GM18861 (cell line): Measurements from ENCODE around the gene ROBO1.

Source experiments
- ATAC-seq: cut with Tn5 transposase; IDR thresholded peaks from one replicate; pipeline ENCODE4 v1.9.1; 2021; ENCODE audit not compliant: unreplicated experiment

The ROBO1 gene

DNA sequence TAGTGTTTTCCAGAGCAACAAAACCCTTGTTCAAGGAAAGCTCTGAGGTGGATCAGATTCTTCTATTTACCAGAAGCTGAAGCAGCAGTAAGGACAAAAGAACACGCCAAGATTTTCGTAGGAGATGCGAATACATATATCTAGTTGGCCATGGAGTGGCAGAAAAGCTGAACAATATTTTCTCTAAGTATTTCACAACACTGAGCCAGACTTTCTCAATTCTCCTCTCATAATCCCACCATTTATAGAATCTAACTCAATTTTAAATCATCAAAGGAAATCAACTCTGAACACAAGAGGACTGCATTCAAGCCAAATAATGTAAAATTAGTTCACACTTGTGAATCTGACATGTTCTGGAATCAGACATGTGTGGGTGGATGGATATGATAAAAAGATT is 775.0 kb downstream of the ROBO1 start:
- ATAC-seq: no peak

DNA sequence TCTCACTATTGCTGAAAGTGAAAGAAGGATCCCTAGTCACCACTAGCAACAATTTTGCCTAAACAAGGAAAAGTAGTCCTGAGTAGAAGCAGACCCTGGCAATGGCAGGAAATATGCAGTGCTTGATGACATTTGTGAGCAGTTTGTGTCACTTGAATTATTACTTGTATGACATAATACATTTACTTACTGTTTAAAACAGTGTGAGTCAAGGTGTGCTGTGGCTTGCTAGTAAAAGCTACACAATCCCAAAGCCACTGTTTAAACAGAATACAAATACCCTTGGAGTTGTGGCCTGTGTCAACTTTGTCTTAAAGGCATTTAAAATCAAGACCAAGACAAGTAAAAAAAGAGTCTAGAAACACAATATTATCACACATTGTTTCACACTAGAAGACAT is 775.4 kb downstream of the ROBO1 start:
- no peak for ATAC-seq

DNA sequence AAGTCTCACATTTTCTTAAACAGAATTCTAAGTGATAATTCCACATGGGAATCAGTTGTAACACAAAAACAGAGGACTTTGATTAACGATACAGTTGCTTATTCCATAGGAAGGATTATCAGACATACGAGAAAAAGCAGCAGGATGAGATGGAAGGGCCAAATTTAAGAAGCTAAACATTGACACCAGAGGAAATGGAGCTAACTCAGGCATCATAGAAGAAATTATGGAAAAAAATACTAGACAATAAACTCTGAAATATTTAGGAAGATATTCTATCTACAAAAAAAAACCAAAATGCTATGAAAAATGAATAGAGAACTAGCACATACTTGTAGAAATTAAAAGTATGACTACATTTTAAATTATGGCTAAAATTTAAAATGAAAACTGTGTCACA is 776.1 kb downstream of the ROBO1 start:
- no peak for ATAC-seq

DNA sequence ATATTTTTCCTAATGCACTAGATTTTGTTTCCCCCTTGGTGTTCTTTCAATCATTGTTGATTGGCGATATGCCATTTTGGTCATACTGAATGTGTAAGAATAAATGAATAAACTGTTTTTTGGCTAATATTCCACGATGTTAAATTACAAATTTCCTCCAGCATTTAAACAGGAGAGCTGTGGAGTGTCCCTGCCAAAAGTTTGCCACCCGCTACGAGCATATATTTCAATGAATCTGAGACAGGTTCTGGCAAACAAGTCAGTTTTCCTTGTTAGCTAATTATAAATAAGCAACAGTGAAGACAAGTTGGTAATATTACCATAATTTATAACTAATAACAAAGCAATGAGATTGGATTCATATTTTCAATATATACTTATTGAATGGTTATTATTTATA is 777.6 kb downstream of the ROBO1 start:
- ATAC-seq: no peak

- ATAC-seq: no peak
Observed at GRCh38 chr3:78988324-78988723, 779.5 kb downstream of the ROBO1 start.

DNA sequence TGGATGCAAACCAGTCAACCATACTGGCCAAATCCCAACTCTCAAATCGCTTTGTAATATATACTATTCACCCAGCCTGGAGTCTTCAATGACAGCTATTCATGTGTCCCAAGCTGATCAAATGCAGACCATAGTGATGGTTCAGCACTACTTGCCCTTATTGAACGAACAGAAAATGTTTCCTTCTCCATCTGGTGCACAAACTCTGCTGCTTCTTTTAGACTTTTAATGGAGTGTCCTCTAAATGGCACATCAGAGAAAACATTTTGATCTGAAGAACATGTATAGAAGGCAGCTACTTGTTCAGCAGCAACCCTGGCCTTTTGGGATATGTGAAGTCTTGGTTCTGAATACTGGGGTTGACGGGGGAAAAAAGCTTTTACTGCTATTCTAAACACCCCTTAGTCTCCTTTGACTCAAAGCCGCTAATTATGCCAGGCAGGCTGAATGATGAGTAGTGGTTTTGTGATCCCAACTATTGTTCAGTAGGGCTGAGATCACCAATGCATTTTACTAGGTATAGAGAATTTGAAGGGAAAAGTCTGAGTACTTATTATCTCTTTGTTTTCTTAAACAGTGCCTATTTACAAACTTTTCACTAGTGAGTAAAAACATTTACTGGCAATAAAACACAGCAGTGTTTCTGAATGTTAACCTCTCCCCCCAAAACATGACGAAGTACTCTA is 781.2 kb downstream of the ROBO1 start:
- no peak for ATAC-seq

GRCh38 chr3:78985981-78986380 is 781.8 kb downstream of the ROBO1 start:
- ATAC-seq: no peak

- no peak for ATAC-seq
Observed at GRCh38 chr3:78979028-78979427, 788.8 kb downstream of the ROBO1 start.

GRCh38 chr3:78978037-78978436 is 789.8 kb downstream of the ROBO1 start:
- ATAC-seq: no peak

GRCh38 chr3:78977073-78977472 is 790.7 kb downstream of the ROBO1 start:
- ATAC-seq: no peak

- ATAC-seq: no peak
Observed at GRCh38 chr3:78976200-78976599, 791.6 kb downstream of the ROBO1 start.

GRCh38 chr3:78974181-78974790 is 793.5 kb downstream of the ROBO1 start:
- ATAC-seq: no peak

- no peak for ATAC-seq
Observed at GRCh38 chr3:78972617-78973301, 795.0 kb downstream of the ROBO1 start.

DNA sequence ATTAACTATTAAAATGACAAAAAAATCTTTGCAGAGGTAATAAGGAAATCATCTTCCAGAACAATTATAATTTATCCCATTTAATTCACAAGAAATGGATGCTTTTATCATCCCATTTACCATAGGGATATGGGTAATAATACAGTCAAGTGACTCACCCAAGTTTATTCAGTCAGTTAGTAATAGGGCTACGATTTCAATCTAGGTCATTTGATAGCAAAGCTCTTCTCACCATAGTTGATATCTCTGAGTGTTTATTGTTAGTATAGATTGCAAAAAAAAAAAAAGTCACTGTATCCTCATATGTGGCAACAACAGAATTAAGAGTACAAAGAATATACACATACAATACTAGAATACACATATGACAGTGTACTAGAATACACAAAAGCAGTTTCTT is 797.1 kb downstream of the ROBO1 start:
- ATAC-seq: no peak

GRCh38 chr3:78969483-78969882 is 798.3 kb downstream of the ROBO1 start:
- ATAC-seq: no peak

DNA sequence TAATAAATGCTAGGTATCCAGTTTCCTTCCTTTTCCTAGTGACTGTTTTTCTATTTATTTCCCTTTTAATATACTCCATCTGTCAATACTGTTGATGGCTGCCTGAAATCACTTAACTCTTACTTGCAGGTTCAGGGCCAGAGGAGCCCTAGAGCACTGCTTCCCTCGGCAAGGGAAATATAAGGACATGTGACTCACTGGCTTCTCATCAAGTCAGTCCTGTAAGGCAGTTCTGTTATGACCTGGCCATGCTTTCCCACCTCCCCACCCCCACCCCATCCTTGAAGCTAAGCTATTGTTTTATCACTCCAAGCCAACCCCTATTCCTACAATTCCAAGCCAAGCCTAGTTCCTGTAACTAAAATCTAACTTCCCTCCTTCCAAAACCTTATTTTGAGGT is 800.7 kb downstream of the ROBO1 start:
- ATAC-seq: no peak

DNA sequence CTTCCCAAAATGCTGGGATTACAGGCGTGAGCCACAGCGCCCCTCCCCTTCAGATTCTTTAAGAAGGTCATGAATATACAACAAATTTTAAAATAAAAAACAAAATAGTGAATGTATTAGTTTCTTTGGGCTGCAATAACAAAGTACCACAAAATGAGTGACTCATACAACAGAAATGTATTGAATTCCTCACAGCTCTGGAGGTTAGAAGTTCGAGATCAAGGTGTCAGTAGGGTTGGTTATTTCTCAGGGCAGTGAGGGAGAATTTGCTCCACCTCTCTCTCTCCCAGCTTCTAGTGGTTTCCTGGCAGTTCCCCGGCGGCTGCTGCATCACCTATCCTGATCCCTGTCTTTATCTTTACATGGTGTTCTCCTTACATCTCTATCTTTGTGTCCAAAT is 804.0 kb downstream of the ROBO1 start:
- ATAC-seq: no peak

DNA sequence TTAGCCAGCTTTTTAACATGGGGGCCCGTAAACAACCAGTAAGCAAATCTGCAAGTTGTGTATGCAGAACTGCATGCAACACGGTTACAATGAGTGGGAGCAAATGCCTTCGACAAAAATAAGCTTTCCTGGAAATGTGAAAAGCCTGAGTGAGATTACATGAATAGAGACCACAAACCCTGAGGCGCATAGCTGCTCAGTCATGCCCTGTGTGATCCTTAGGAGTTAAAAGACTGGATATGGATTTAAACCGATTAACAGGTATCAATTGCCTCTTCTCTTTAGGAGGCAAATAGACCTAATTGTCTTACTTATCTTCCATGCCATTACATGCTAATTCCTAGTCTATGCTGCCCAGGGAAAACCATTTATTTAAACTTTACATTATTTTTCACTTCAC is 810.3 kb downstream of the ROBO1 start:
- no peak for ATAC-seq

DNA sequence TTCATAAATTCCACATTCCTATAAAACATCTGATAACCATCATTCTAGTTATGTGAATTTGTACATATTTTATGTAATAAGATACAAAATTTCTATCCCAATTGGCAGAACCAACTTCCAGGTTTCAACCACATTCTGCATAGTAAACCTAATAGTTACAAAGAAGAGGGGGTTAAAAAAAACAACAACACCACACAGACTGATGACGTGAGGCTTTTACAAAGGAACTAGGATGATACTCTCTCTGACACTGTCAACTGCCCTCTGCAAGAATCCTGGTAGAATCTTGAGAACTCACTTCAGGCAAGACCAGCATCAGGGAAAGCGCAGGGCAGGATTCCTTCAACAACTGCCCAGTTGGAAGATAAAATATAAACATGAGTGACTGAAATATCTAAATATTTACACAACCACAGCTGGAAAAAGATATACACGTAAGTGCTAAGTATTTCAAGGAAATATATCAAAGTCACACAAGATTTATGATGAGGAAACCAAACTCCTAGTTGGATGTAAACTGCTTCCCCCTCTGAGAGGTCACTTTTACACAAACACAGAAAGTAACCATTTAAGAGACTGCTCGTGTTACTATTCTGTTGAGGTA is 816.4 kb downstream of the ROBO1 start:
- no peak for ATAC-seq

DNA sequence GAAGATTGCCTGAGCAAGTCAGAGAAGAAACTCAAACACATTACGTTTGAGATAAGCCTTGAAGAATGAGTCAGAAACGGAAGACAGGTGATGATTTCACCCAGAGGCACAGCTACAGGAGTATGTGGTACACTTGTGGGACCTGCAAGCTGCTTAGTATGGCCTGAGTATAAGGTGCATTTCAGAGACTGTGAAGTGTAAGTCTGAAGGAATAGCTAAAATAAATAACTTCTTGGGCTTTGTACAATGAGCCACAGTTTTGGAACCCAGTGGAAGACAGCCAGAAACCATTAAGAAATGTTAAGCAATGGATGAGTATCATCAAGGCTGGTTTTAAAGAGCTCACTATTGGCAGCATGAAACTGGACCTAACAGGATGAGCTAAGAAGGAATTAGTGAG is 826.2 kb downstream of the ROBO1 start:
- ATAC-seq: no peak

DNA sequence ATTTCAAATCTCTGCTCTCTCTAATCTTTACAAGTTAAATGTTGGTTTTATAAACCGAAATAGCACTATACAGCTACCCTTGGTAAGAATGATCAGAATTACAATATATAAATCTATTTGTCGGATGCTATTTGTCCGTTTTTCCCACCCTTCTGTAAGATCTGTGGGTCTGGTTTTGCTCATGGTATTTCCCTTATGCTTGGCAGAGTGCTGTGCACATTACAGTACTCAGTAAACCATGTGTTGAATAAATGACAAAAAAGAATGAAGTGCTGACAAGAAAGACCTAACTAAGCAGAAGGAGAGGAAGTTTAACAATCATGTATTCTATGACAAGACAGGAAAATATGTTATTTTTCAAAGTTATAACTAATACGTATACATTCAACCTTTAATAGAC is 827.2 kb downstream of the ROBO1 start:
- ATAC-seq: no peak

GRCh38 chr3:78940128-78940527 is 827.7 kb downstream of the ROBO1 start:
- no peak for ATAC-seq
